Measurements from ENCODE around the gene STXBP5.

STXBP5 gene

DNA sequence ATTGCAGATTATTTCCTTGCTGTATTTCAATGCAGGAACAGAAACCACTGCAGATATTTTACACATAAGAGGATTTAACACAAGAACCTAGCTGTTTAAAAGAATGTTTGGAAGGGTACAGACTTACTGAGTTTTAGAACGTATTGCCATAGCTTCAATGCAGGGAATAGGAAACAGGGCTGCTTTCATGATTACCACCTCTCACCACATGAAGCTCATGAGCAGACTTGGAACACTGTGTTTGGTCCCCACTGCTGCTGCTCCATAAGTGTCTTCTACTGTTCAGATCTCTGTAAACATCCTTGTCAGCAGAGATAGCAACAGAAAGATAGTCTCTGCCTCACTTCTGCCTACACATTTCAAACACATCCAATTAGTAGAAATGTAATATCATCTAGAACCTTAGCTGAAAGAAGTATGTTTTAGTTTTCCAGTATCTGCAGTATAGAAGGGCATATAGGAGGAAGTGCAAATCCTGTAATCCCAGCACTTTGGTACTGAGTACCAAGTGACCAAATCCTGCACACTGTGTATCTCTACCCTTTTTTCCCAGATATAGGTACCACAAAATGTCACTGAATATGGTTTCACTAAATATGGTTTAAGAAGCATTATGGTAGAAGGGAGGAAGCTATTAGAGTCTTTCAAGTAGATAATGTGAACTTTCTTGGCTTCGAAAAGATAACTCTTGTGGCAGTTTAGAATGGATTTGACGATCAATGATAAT is 51.9 kb downstream of the STXBP5 start:
- Histone ChIP-seq H3F3A (ENCODE audit: insufficient read depth, low read length) (no peaks in the 10 kb centered on the region), H4K20me1 (ENCODE audit: insufficient read depth, low read length) (no peaks in the 10 kb centered on the region), H3K79me2 (ENCODE audit: insufficient read depth, low read length) (no peaks in the 10 kb centered on the region), H2AFZ (ENCODE audit: low read length) (no peak overlapping the region), H3K4me2 (ENCODE audit: low read length) (no peak overlapping the region), H3K27ac (ENCODE audit: low read depth, low read length, poor library complexity, severe bottlenecking) (no peak overlapping the region), H3K4me3 (ENCODE audit: low read depth, low read length, poor library complexity, severe bottlenecking) (no peak overlapping the region), H3K9ac (ENCODE audit: low read length) (no peak overlapping the region), H3K27me3 (ENCODE audit: insufficient read depth, low read length) (no peaks in the 10 kb centered on the region), H3K9me2 (ENCODE audit: low read depth, low read length) (no peaks in the 10 kb centered on the region), H3K4me1 (ENCODE audit: insufficient read depth, low read length, severe bottlenecking) (no peaks in the 10 kb centered on the region), H3K9me3 (ENCODE audit: low read length) (no peaks in the 10 kb centered on the region), H3K36me3 (ENCODE audit: insufficient read depth, low read length) (peaks cover 4% of the 10 kb centered on the region; the same call in 1 of the 2 replicates)
- TF ChIP-seq, protein P1, sequence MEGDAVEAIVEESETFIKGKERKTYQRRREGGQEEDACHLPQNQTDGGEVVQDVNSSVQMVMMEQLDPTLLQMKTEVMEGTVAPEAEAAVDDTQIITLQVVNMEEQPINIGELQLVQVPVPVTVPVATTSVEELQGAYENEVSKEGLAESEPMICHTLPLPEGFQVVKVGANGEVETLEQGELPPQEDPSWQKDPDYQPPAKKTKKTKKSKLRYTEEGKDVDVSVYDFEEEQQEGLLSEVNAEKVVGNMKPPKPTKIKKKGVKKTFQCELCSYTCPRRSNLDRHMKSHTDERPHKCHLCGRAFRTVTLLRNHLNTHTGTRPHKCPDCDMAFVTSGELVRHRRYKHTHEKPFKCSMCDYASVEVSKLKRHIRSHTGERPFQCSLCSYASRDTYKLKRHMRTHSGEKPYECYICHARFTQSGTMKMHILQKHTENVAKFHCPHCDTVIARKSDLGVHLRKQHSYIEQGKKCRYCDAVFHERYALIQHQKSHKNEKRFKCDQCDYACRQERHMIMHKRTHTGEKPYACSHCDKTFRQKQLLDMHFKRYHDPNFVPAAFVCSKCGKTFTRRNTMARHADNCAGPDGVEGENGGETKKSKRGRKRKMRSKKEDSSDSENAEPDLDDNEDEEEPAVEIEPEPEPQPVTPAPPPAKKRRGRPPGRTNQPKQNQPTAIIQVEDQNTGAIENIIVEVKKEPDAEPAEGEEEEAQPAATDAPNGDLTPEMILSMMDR (IDR thresholded peaks at IDR 0.05; ENCODE audit: low read length), result no peak
- no peak for TF ChIP-seq EZH2 (IDR thresholded peaks at IDR 0.05; ENCODE audit: borderline replicate concordance, low read length)

DNA sequence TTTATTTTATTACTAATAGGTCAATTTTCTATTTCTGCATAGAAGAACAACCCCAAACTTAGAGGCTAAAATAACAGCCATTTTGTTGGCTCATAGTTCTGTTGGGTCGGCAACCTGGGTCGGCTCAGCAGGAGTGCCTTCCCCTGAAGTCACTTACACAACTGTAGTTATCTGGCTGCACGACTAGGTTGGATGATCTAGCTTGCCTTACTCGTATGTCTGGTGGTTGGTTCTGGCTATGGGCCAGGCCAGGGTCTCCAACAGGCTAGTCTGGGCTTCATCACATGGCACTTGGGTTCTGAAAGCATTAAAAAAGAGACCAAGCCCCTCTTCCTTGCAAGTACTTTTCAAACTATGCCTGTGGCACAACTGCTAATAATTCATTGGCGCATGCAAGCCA is 53.5 kb downstream of the STXBP5 start:
- no peaks in the 10 kb centered on the region for H3K9me3 ChIP-seq (ENCODE audit: low read length)
- H3K79me2 ChIP-seq (ENCODE audit: insufficient read depth, low read length), result no peaks in the 10 kb centered on the region
- no peaks in the 10 kb centered on the region for H3K27me3 ChIP-seq (ENCODE audit: insufficient read depth, low read length)
- H3K4me1 ChIP-seq (ENCODE audit: insufficient read depth, low read length, severe bottlenecking), result no peaks in the 10 kb centered on the region
- no peak overlapping the region for H3K9ac ChIP-seq (ENCODE audit: low read length)
- no peak overlapping the region for H3K4me3 ChIP-seq (ENCODE audit: low read depth, low read length, poor library complexity, severe bottlenecking)
- no peaks in the 10 kb centered on the region for H4K20me1 ChIP-seq (ENCODE audit: insufficient read depth, low read length)
- H3F3A ChIP-seq (ENCODE audit: insufficient read depth, low read length), result no peaks in the 10 kb centered on the region
- TF ChIP-seq, protein P1 (IDR thresholded peaks at IDR 0.05; ENCODE audit: low read length), result no peak
- no peak for TF ChIP-seq EZH2 (IDR thresholded peaks at IDR 0.05; ENCODE audit: borderline replicate concordance, low read length)
- no peak overlapping the region for H3K27ac ChIP-seq (ENCODE audit: low read depth, low read length, poor library complexity, severe bottlenecking)
- H2AFZ ChIP-seq (ENCODE audit: low read length), result no peak overlapping the region
- H3K9me2 ChIP-seq (ENCODE audit: low read depth, low read length), result no peaks in the 10 kb centered on the region
- H3K4me2 ChIP-seq (ENCODE audit: low read length), result no peak overlapping the region
- H3K36me3 ChIP-seq (ENCODE audit: insufficient read depth, low read length), result no peaks in the 10 kb centered on the region

DNA sequence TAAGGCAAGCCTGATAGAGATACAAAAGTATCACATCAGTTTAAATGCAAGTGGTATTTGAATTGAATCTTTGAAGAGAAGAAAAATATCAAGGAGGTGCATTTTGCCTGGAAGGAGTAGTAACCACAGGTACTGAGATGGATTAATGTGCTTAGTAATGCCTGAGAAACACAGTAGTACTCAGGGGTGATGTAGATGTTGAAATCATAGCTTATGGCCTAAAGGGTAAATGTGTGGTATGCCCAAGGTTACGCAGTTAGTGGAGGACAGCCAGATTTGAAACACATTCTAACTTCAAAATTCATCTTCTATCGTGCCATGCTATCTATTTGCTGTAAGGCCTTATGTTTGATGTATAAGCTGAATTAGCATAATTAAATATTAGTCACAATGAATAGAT is 55.9 kb downstream of the STXBP5 start:
- TF ChIP-seq, protein P1 (IDR thresholded peaks at IDR 0.05; ENCODE audit: low read length), result no peak
- no peak for TF ChIP-seq EZH2 (IDR thresholded peaks at IDR 0.05; ENCODE audit: borderline replicate concordance, low read length)
- Histone ChIP-seq H3K4me2 (ENCODE audit: low read length) (no peak overlapping the region), H3K36me3 (ENCODE audit: insufficient read depth, low read length) (no peaks in the 10 kb centered on the region)

More for the DNA sequence above, 55.9 kb downstream of the STXBP5 start:
- Histone ChIP-seq H2AFZ (ENCODE audit: low read length) (no peak overlapping the region), H4K20me1 (ENCODE audit: insufficient read depth, low read length) (no peaks in the 10 kb centered on the region), H3K27ac (ENCODE audit: low read depth, low read length, poor library complexity, severe bottlenecking) (no peak overlapping the region), H3K4me1 (ENCODE audit: insufficient read depth, low read length, severe bottlenecking) (no peaks in the 10 kb centered on the region), H3K9me3 (ENCODE audit: low read length) (no peaks in the 10 kb centered on the region), H3F3A (ENCODE audit: insufficient read depth, low read length) (no peaks in the 10 kb centered on the region), H3K79me2 (ENCODE audit: insufficient read depth, low read length) (no peaks in the 10 kb centered on the region), H3K27me3 (ENCODE audit: insufficient read depth, low read length) (no peaks in the 10 kb centered on the region), H3K9ac (ENCODE audit: low read length) (no peak overlapping the region), H3K9me2 (ENCODE audit: low read depth, low read length) (no peaks in the 10 kb centered on the region), H3K4me3 (ENCODE audit: low read depth, low read length, poor library complexity, severe bottlenecking) (no peak overlapping the region)
